ENCODE measurements around the gene HSF4.

GRCh38 chr16:67145746-67146145 is 18.8 kb upstream of the HSF4 start:
- TF ChIP-seq CTCF (conservative IDR thresholded peaks at IDR 0.05) (no peak), ZFX (IDR thresholded peaks at IDR 0.05) (no peak)

Measured in C4-2B (cell line).